ENCODE data around the gene ANAPC7.
"Not testable (repeated sequence)": the region's sequence is repeated elsewhere in the genome, so short reads cannot be mapped to it uniquely, and the experiment has no call there.

The ANAPC7 gene

GRCh38 chr12:110348431-110349059 lies 55.0 kb downstream of the ANAPC7 start:
- no peak for DNase-seq (ENCODE audit: low read depth)

- DNase-seq (ENCODE audit: low read depth), result no peak
These were observed 55.7 kb downstream of the ANAPC7 start for GRCh38 chr12:110347767-110348166.

- no peak for DNase-seq (ENCODE audit: low read depth)
These were observed 57.5 kb downstream of the ANAPC7 start for GRCh38 chr12:110345963-110346362.

GRCh38 chr12:110345176-110345661 lies 58.3 kb downstream of the ANAPC7 start:
- DNase-seq (ENCODE audit: low read depth), result no peak

GRCh38 chr12:110344657-110345056 lies 58.9 kb downstream of the ANAPC7 start:
- DNase-seq (ENCODE audit: low read depth), result no peak

GRCh38 chr12:110343736-110344555 lies 59.6 kb downstream of the ANAPC7 start:
- DNase-seq (ENCODE audit: low read depth), result no peak

- DNase-seq (ENCODE audit: low read depth), result no peak
These were observed 60.4 kb downstream of the ANAPC7 start for GRCh38 chr12:110343114-110343513.

- DNase-seq (ENCODE audit: low read depth), result no peak
These were observed 61.4 kb downstream of the ANAPC7 start for GRCh38 chr12:110342157-110342556.

- no peak for DNase-seq (ENCODE audit: low read depth)
These were observed 62.8 kb downstream of the ANAPC7 start for GRCh38 chr12:110340706-110341105.

GRCh38 chr12:110340261-110340660 lies 63.2 kb downstream of the ANAPC7 start:
- not testable (repeated sequence) for DNase-seq (ENCODE audit: low read depth)

- no peak for DNase-seq (ENCODE audit: low read depth)
These were observed 64.1 kb downstream of the ANAPC7 start for GRCh38 chr12:110339184-110339952.

GRCh38 chr12:110338754-110339153 lies 64.8 kb downstream of the ANAPC7 start:
- DNase-seq (ENCODE audit: low read depth), result no peak

- no peak for DNase-seq (ENCODE audit: low read depth)
These were observed 65.4 kb downstream of the ANAPC7 start for GRCh38 chr12:110337912-110338710.

GRCh38 chr12:110335481-110336045 lies 67.9 kb downstream of the ANAPC7 start:
- DNase-seq (ENCODE audit: low read depth), result no peak

GRCh38 chr12:110333201-110333600 lies 70.3 kb downstream of the ANAPC7 start:
- DNase-seq (ENCODE audit: low read depth), result no peak

GRCh38 chr12:110330544-110330943 lies 73.0 kb downstream of the ANAPC7 start:
- DNase-seq (ENCODE audit: low read depth), result no peak

GRCh38 chr12:110330124-110330523 lies 73.4 kb downstream of the ANAPC7 start:
- DNase-seq (ENCODE audit: low read depth), result no peak

GRCh38 chr12:110329710-110330109 lies 73.8 kb downstream of the ANAPC7 start:
- no peak for DNase-seq (ENCODE audit: low read depth)
